Pancreas (tissue), 10 donors: Measurements from ENCODE around the gene PARP3. TPM values are rescaled to one million over a fixed set of nuclear protein-coding genes. Genes with fewer than 3 reads are reported as not detected.

ENCODE experiments used
- ATAC-seq, 4 donors: fragments of 200-7000 bp; cut with Tn5 transposase; one replicate each; pipeline versions ENCODE4 v1.8.0 to v1.9.1; 2020; ENCODE audit warnings: mild to moderate bottlenecking in 4 of 4, moderate library complexity in 4 of 4
- DNase-seq, 6 donors: peaks; one replicate each; pipeline ENCODE4 v3.0.0-alpha.2; 2020
- FAIRE-seq: peaks from 2 replicates; lab custom pipeline; 2012; peaks lifted over from hg19 to GRCh38; lab: Jason Lieb, UNC
- H3K27ac ChIP-seq, 4 donors: fragments of 200-600 bp; sonication (generic); 1 replicate in 3 of 4; 2 replicates in 1 of 4; pipeline versions ENCODE4 v1.5.0 to v1.8.0; 2020
- H3K27me3 ChIP-seq, 4 donors: fragments of 200-600 bp; one replicate each; pipeline ENCODE4 v1.8.0; 2021
- H3K36me3 ChIP-seq, 3 donors: fragments of 200-600 bp; sonication (generic) in 1 of 3; one replicate each; pipeline versions ENCODE4 v1.5.0 to v1.8.0; 2020 to 2021
- H3K4me1 ChIP-seq, 3 donors: fragments of 200-600 bp; one replicate each; pipeline ENCODE4 v1.8.0; 2021
- H3K4me3 ChIP-seq, 4 donors: fragments of 200-600 bp; sonication (generic) in 2 of 4; one replicate each; pipeline versions ENCODE4 v1.5.0 to v1.8.0; 2020 to 2021
- H3K9me3 ChIP-seq, 4 donors: fragments of 200-600 bp; one replicate each; pipeline ENCODE4 v1.8.0; 2021
- WGBS, 2 donors: extraction: QIAGEN DNeasy Blood & Tissue Kit; methylation state at CpG; one replicate each; pipeline ENCODE4 v1.1.7; 2013; 5-methylcytosine and 5-hydroxymethylcytosine counted together
- intact Hi-C, 3 donors: fragments of 100-400 bp; cut with DNase I; formaldehyde crosslinking; loops; one replicate each; pipeline versions ENCODE4 v1.11.1 to v1.14.2; 2022
- polyA plus RNA-seq, 2 donors: library from polyadenylated mRNA; stranded (reverse); fragments of 200-250 nt; gene quantifications; one replicate each; pipeline ENCODE4 v1.2.3, GENCODE V29; 2013
- total RNA-seq, 6 donors: library from RNA; stranded (reverse); fragmentation: NEBNext Ultra II Directional in 4 of 6; extraction: Animal tissue kit (Norgen Biotek cat#: 25700) in 4 of 6; gene quantifications; one replicate each; pipeline versions ENCODE4 v1.2.1 to v1.2.4, GENCODE V29; 2021 to 2023
- TF ChIP-seq, protein P1 (sequence below), 4 donors: fragments of 200-600 bp; sonication (generic) in 3 of 4; IDR thresholded peaks; one replicate each; pipeline versions ENCODE4 v1.5.0 to v1.8.0; 2021; ENCODE audit warnings: antibody characterized with exemption in 4 of 4
- donor health status: healthy with polysubstance abuse.
- donor health status: DM: no; HTN: no; CAD: no; lungs with moderate emphysema.
- donor health status: DM: no; HTN: no; CAD: no.
- donor health status: control.
- donor health status: control.
- donor health status: Bipolar disorder and iron deficiency.
- donor health status: DM: yes; HTN: yes; CAD: no.
- donor health status: DM: no; HTN: no; CAD: no.
- donor health status: DM: no; HTN: no; CAD: no.
- donor health status: DM: yes; HTN: yes; CAD: no.

Gene PARP3
- total and polyA plus RNA-seq, 8 donors: 2.1 to 8.3 (median 5.2) TPM

DNA sequence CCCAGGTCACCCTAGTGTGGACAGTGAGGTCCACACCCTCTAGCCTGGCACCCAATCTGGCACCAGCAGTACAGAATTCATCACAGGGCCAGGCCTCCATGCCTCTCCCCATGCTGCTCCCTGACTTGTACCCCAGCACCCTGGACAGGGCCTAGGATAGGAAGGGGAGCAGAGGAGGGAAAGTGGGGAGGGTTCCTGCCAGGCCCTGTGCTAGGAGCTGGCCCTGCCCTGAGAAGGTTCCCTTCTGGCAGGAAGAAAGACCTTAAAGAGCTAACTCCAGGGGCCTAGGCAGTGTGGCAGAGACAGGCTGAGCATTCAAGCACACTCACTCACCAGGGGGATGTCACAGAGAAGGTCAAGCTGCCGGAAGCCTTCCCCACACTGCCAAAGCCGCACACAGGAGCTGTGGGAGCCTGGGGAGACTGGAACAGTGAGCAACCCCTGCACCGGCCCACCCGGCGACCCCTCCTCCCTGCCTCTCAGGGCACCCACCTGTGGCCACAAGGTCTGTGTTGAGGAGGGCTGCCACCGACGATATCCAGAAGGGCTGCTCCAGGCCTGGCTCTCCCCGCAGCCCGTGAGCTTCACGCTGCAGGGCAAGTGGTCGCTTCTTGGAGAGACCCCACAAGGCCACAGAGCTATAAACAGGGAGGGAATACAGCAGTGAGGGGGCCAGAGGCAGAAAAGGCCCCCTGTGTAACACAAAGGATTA is 7.9 kb upstream of the PARP3 start:
- no peaks in the 10 kb centered on the region for H3K27me3 ChIP-seq
- intact Hi-C loops: no loop called here
- H3K4me3 ChIP-seq: no peak overlapping the region
- 89 to 94% methylated on average over 11 of the region's 11 CpGs for WGBS, 2 donors
- peaks cover 0 to 45% (median 11%) of the 10 kb centered on the region in 3 donors for H3K36me3 ChIP-seq
- H3K9me3 ChIP-seq: no peaks in the 10 kb centered on the region
- H3K27ac ChIP-seq: no peak overlapping the region
- ATAC-seq (no peak), FAIRE-seq (no peak), DNase-seq (no peak)
- TF ChIP-seq, protein P1, sequence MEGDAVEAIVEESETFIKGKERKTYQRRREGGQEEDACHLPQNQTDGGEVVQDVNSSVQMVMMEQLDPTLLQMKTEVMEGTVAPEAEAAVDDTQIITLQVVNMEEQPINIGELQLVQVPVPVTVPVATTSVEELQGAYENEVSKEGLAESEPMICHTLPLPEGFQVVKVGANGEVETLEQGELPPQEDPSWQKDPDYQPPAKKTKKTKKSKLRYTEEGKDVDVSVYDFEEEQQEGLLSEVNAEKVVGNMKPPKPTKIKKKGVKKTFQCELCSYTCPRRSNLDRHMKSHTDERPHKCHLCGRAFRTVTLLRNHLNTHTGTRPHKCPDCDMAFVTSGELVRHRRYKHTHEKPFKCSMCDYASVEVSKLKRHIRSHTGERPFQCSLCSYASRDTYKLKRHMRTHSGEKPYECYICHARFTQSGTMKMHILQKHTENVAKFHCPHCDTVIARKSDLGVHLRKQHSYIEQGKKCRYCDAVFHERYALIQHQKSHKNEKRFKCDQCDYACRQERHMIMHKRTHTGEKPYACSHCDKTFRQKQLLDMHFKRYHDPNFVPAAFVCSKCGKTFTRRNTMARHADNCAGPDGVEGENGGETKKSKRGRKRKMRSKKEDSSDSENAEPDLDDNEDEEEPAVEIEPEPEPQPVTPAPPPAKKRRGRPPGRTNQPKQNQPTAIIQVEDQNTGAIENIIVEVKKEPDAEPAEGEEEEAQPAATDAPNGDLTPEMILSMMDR (IDR thresholded peaks at IDR 0.05): no peak
- H3K4me1 ChIP-seq: no peaks in the 10 kb centered on the region

DNA sequence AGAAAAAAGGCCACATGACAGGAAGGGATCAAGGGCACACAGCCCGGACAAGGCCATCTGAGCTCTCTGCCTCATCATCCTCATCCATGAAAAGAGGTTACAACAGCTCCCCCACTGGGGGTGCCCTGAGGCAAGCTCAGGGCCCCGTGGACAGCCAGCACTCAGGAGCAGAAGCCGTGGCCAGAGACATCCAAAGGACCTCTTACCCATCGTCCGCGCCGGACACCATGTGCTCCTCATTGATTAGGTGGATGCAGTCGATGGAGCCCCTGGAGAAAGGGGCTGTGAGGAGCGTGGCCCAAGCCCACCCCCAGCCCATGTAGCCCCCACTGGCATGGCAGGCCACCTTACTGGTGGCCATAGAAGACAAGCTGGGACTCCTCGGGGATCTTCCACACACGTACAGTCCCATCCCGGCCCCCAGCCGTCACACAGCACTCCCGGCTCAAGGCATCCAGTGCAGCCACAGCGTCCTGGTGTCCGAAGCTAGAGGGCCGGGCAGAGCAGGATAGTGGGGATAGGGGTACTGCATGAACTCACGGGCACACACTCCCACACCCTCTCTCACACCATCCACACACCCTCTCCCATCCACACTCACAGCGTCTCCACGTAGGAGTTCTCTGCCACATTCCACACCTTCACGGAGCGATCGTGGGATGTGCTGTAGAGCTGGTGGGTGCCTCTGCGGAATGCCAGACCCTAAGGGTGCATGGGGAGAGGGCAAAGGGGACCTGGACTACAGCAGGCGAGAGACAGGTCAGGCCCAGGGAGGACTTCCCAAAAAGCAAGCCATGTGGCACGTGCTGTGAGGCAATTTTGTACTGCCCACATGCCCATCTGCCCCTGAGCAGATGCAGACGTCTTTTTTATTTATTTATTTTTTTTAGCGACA is 6.9 kb upstream of the PARP3 start:
- peaks cover 0 to 45% (median 11%) of the 10 kb centered on the region in 3 donors for H3K36me3 ChIP-seq
- TF ChIP-seq, protein P1 (IDR thresholded peaks at IDR 0.05): no peak

DNA sequence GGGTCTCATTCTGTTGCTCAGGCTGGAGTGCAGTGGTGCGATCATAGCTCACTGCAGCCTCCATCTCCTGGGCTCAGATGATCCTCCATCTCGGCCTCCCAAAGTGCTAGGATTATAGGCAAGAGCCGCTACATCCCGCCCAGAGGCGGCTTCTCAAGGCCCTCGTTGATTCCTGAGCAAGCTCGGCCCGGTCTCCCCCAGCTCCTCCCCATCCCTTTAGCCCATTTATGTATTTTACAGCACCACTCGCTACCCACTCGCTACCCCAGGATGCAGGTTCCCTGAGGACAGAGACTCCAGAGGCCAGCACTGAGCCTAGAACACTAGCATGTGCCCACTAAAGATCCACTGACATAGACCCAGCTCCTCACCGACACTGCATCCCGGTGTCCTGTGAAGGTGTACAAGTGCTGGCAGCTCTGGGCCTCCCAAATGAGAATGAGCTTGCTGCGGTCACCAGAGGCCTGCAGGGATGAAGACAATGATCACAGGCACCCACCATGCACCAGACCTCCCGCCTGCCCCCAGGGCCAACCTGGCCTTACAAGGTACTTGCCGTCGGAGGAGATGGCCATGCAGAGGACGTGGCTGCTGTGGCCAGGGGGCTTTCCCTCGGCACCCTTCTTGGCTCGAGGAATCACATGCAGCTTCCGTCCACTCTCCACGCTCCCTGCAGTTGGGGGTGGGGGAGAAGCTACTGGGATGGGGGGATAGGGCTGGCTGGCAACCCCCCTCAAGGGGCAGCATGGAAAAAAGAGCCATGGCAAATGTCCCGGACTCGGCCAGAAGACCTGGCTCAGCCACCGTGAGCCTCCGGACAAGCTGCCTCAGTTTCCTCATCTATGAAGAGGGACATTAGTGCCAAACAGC is 6.0 kb upstream of the PARP3 start:
- Histone ChIP-seq H3K27me3 (no peaks in the 10 kb centered on the region), H3K4me3 (no peak overlapping the region), H3K36me3 (peaks cover 0 to 45% (median 11%) of the 10 kb centered on the region in 3 donors), H3K4me1 (peaks cover 0 to 14% (median 5%) of the 10 kb centered on the region in 3 donors), H3K27ac (no peak overlapping the region), H3K9me3 (no peaks in the 10 kb centered on the region)
- FAIRE-seq: no peak
- no peak for DNase-seq
- intact Hi-C loops: no loop called here
- no peak for ATAC-seq
- TF ChIP-seq, protein P1 (IDR thresholded peaks at IDR 0.05): no peak
- 94 to 96% methylated on average over 25 of the region's 25 CpGs for WGBS, 2 donors

More for the DNA sequence above, 6.9 kb upstream of the PARP3 start:
- Histone ChIP-seq H3K4me1 (peaks cover 0 to 5% (median 0%) of the 10 kb centered on the region in 3 donors), H3K4me3 (no peak overlapping the region), H3K27me3 (no peaks in the 10 kb centered on the region), H3K27ac (no peak overlapping the region), H3K9me3 (no peaks in the 10 kb centered on the region)
- 93 to 95% methylated on average over 28 of the region's 28 CpGs for WGBS, 2 donors
- no peak for DNase-seq
- no peak for FAIRE-seq
- ATAC-seq: no peak
- intact Hi-C loops: no loop called here

DNA sequence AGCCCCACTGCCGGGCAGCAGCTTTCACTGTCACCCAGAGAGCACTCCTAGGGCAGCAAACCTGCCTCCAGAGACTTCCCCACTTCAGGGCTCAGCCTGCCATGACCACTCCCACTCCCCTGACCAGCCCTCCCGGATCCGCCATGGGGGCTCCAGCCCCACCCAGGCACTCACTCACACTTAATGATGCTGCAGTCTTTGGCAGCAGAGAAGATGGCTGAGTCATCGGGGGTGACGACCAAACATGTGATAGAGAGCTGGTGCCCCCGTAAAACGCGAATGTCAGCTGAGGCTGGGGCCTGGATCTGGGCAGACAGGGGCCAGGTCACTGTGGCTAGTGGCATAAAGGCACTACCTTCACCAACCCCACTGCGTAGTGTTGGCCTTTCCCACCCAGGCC is 5.1 kb upstream of the PARP3 start:
- WGBS, 2 donors: 89 to 90% methylated on average over 9 of the region's 9 CpGs
- FAIRE-seq (no peak), DNase-seq (no peak), ATAC-seq (no peak)
- intact Hi-C loops: no loop called here
- Histone ChIP-seq H3K27ac (no peak overlapping the region), H3K4me3 (no peak overlapping the region), H3K27me3 (no peaks in the 10 kb centered on the region), H3K36me3 (peaks cover 0 to 45% (median 11%) of the 10 kb centered on the region in 3 donors), H3K9me3 (no peaks in the 10 kb centered on the region), H3K4me1 (peaks cover 0 to 15% (median 5%) of the 10 kb centered on the region in 3 donors)
- TF ChIP-seq, protein P1 (IDR thresholded peaks at IDR 0.05): no peak
